ENCODE measurements around the gene BBS4. TPM values are rescaled to one million over a fixed set of nuclear protein-coding genes. Genes with fewer than 3 reads are reported as not detected.
"Not testable (repeated sequence)": the region's sequence is repeated elsewhere in the genome, so short reads cannot be mapped to it uniquely, and the experiment has no call there.

BBS4 gene, protein sequence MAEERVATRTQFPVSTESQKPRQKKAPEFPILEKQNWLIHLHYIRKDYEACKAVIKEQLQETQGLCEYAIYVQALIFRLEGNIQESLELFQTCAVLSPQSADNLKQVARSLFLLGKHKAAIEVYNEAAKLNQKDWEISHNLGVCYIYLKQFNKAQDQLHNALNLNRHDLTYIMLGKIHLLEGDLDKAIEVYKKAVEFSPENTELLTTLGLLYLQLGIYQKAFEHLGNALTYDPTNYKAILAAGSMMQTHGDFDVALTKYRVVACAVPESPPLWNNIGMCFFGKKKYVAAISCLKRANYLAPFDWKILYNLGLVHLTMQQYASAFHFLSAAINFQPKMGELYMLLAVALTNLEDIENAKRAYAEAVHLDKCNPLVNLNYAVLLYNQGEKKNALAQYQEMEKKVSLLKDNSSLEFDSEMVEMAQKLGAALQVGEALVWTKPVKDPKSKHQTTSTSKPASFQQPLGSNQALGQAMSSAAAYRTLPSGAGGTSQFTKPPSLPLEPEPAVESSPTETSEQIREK
- total RNA-seq (ENCODE audit: unreplicated experiment): 17.0 TPM
- long read RNA-seq, partial matches to known transcripts: 1 of 9 reads
- long read RNA-seq, other reads (novel, unspliced or antisense): 3 of 9 reads

DNA sequence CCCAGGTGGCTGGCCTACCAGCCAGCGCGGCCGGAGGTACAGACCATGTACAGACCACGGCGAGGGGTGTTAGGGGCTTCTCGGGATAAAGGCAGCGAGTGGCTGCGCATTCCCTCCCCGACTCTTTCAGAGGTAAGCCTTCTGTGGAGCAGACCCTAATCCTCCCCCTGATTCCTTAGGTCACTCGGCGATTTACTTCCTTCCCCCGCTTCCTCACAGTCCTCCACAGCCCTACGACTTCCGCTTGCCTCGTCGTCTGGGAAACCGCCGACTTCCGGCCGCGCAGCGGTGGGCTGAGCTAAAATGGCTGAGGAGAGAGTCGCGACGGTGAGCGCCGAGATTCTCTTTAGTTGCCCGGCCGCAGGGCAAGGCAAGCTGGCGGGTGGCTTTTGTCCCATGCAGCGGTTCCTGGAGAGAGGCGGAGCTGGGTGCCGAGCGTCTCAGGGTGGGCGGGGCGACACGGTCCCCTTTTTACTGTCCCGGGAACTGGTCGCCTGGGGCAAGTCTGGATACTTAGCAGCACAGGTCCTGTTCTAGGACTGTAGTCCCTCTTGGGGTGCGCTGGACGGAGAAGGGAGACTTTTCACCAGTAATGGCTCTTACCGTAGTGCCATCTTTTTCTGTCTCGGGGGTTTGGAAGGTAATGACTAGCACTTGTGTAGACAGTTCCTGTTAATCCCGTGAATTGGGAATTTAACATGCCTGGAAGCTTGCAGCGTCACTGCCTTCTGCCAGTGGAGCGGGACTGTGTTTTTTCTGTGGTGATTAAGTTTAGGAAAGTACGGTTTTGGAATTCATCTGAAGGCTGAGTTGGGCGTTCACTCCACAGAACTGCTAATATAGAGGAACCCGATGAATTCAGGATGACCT, at the start of gene BBS4, which contains the start of gene HIGD2B:
TSS of gene BBS4 (plus strand) at position 283 of the 870 bp plus-strand sequence. CDS start at position 304, 21 bp downstream.
TSS of gene HIGD2B (minus strand) at position 258 of the 870 bp plus-strand sequence. CDS start 9,808 bp downstream, outside the sequence.
- no peaks in the 10 kb centered on the region for H3K9me3 Mint-ChIP-seq (ENCODE audit: unreplicated experiment)
- peak; percentile 90 for DNase-seq (ENCODE audit: low spot score)
- peak within 1 kb of the TSS; percentile 100 for H3K27ac Mint-ChIP-seq (ENCODE audit: unreplicated experiment)
- H3K27me3 Mint-ChIP-seq (ENCODE audit: unreplicated experiment): peaks cover 3% of the 10 kb centered on the region
- H3K4me3 Mint-ChIP-seq (ENCODE audit: unreplicated experiment): peak within 1 kb of the TSS; percentile 99
- H3K4me1 Mint-ChIP-seq (ENCODE audit: unreplicated experiment): peaks cover 15% of the 10 kb centered on the region
- H3K36me3 Mint-ChIP-seq (ENCODE audit: low read depth, unreplicated experiment): no peaks in the 10 kb centered on the region
- TF ChIP-seq, protein P1, sequence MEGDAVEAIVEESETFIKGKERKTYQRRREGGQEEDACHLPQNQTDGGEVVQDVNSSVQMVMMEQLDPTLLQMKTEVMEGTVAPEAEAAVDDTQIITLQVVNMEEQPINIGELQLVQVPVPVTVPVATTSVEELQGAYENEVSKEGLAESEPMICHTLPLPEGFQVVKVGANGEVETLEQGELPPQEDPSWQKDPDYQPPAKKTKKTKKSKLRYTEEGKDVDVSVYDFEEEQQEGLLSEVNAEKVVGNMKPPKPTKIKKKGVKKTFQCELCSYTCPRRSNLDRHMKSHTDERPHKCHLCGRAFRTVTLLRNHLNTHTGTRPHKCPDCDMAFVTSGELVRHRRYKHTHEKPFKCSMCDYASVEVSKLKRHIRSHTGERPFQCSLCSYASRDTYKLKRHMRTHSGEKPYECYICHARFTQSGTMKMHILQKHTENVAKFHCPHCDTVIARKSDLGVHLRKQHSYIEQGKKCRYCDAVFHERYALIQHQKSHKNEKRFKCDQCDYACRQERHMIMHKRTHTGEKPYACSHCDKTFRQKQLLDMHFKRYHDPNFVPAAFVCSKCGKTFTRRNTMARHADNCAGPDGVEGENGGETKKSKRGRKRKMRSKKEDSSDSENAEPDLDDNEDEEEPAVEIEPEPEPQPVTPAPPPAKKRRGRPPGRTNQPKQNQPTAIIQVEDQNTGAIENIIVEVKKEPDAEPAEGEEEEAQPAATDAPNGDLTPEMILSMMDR (IDR thresholded peaks at IDR 0.05; ENCODE audit: unreplicated experiment): no peak

DNA sequence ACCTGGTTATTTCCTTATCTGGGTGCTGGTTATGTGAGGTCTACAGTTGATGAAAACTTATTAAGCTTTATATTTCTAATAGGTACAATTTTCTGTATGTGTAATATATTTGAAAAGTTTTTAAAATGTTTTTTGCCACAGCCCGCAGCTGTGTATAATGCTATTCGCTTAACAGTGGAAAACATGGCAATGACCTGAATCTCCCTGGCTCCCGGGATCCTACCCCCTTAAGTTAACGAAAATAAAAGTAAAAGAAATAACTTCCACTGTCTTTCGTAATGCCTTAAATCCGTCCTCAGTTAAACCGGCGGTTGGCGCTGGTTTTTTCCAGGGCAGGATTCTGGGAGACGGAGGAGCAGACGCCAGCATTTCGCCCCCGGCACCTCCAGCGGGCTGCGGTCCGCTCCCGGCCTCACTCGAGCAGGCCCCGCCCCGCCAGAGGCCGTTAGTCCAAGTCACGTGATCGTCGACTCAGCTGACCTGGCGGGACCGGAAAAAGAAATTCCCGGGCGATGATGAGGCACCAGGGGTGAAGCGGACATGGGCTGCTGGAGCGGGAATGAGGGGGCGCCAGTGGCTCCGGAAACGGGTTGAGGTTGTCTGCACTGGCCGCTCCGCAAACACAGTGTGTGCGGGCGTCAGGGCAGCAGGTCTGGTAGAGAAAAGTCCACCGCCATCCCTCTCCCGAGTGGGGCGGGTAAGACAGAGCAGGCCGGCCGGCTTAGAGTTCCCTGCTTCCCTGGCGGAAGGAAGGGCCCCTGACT, 49.3 kb upstream of the BBS4 start:
- not testable (repeated sequence) for H3K9me3 Mint-ChIP-seq (ENCODE audit: unreplicated experiment); H3K36me3 Mint-ChIP-seq (ENCODE audit: low read depth, unreplicated experiment); H3K4me3 Mint-ChIP-seq (ENCODE audit: unreplicated experiment); H3K4me1 Mint-ChIP-seq (ENCODE audit: unreplicated experiment); H3K27me3 Mint-ChIP-seq (ENCODE audit: unreplicated experiment); H3K27ac Mint-ChIP-seq (ENCODE audit: unreplicated experiment)
- peak; percentile 71 for DNase-seq (ENCODE audit: low spot score)

DNA sequence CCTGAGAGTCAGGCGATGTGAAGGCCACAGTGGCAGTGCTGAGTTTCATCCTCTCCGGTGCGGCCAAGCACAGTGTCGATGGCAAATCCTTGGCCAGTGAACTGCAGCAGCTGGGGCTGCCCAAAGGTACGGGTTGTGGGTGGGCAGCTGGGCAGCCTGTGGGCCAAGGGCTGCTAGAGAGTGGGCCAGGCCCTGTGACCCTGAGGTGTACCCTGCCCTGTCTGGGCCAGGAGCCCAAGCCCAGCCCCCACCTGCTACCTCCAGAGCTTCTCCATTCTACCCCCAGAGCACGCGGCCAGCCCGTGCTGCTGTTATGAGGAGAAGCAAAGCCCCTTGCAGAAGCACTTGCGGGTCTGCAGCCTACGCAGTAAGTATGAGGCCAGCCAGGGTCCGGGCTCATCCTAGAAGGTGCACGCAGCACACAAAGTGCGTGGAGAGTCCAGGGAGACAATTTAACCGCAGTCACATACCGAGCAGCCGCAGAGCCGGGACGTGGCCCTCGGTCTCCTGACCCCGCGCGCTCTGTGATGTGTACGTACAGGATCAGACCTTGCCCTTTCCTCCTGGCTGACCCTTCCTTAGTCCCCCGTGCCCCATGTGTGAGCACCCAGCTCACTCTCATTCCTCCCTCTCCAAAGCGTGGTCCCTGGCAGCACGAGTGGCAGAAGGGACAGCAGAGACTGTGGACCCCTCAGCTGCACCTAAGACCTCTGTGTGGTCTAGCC, 46.1 kb upstream of the BBS4 start:
- not testable (repeated sequence) for H3K27me3 Mint-ChIP-seq (ENCODE audit: unreplicated experiment); H3K4me1 Mint-ChIP-seq (ENCODE audit: unreplicated experiment); DNase-seq (ENCODE audit: low spot score); H3K9me3 Mint-ChIP-seq (ENCODE audit: unreplicated experiment); H3K36me3 Mint-ChIP-seq (ENCODE audit: low read depth, unreplicated experiment); H3K4me3 Mint-ChIP-seq (ENCODE audit: unreplicated experiment); H3K27ac Mint-ChIP-seq (ENCODE audit: unreplicated experiment)

DNA sequence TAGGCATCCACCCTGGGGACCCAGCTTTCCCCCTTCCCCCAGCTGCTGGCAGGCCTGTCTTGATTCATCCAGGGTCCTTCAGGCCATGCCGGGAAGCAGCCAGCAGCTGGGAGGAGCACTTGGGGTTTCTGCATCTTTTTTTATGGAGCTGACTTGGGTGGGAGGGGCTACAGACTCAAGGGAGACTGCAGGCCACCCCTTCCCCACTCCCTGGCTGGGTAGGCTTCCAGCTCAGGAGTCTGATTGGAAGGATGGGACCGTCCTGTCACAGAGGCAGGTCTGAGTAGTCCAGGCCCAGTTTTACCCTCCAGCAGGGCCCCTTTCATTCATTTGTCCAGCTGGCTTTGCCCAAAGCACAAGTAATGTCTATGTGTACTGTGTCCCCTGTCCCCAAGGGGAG, 43.7 kb upstream of the BBS4 start:
- not testable (repeated sequence) for H3K36me3 Mint-ChIP-seq (ENCODE audit: low read depth, unreplicated experiment); H3K9me3 Mint-ChIP-seq (ENCODE audit: unreplicated experiment); H3K4me3 Mint-ChIP-seq (ENCODE audit: unreplicated experiment); H3K4me1 Mint-ChIP-seq (ENCODE audit: unreplicated experiment); DNase-seq (ENCODE audit: low spot score); H3K27ac Mint-ChIP-seq (ENCODE audit: unreplicated experiment); H3K27me3 Mint-ChIP-seq (ENCODE audit: unreplicated experiment)

- H3K4me1 Mint-ChIP-seq (ENCODE audit: unreplicated experiment); H3K27me3 Mint-ChIP-seq (ENCODE audit: unreplicated experiment); H3K9me3 Mint-ChIP-seq (ENCODE audit: unreplicated experiment); H3K36me3 Mint-ChIP-seq (ENCODE audit: low read depth, unreplicated experiment); DNase-seq (ENCODE audit: low spot score); H3K4me3 Mint-ChIP-seq (ENCODE audit: unreplicated experiment); H3K27ac Mint-ChIP-seq (ENCODE audit: unreplicated experiment): not testable (repeated sequence)
Measured at GRCh38 chr15:72648631-72649253, 37.3 kb upstream of the BBS4 start.

GRCh38 chr15:72654397-72654796, 31.6 kb upstream of the BBS4 start, which contains the start of gene GOLGA6B:
TSS of gene GOLGA6B (plus strand) at chr15:72654697. CDS start at chr15:72654738, 41 bp downstream.
- H3K27ac Mint-ChIP-seq (ENCODE audit: unreplicated experiment): not testable (repeated sequence)

DNA sequence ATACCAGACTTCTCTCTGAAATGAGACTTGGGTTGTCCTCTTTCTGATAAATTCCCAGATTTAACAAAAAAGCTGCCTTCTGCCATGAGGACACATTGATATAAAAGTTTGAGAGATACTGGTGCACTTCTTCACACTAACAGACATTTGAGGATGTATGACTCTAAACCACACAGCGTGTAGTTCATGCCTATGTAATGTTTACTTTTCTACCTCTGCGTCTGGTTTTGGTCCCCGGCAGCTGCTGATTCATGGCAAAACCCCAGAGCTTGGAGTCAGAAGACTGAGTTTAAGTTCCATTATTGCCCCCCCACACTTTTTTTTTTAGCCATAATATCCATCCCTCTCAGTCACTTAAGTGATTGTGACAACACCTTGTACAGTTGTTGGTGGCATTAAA, 30.0 kb upstream of the BBS4 start:
- not testable (repeated sequence) for H3K27ac Mint-ChIP-seq (ENCODE audit: unreplicated experiment); H3K4me3 Mint-ChIP-seq (ENCODE audit: unreplicated experiment); DNase-seq (ENCODE audit: low spot score); H3K27me3 Mint-ChIP-seq (ENCODE audit: unreplicated experiment); H3K9me3 Mint-ChIP-seq (ENCODE audit: unreplicated experiment); H3K4me1 Mint-ChIP-seq (ENCODE audit: unreplicated experiment); H3K36me3 Mint-ChIP-seq (ENCODE audit: low read depth, unreplicated experiment)

More at GRCh38 chr15:72654397-72654796, 31.6 kb upstream of the BBS4 start, which contains the start of gene GOLGA6B:
- H3K9me3 Mint-ChIP-seq (ENCODE audit: unreplicated experiment); H3K36me3 Mint-ChIP-seq (ENCODE audit: low read depth, unreplicated experiment); H3K4me1 Mint-ChIP-seq (ENCODE audit: unreplicated experiment); H3K4me3 Mint-ChIP-seq (ENCODE audit: unreplicated experiment); DNase-seq (ENCODE audit: low spot score); H3K27me3 Mint-ChIP-seq (ENCODE audit: unreplicated experiment): not testable (repeated sequence)

DNA sequence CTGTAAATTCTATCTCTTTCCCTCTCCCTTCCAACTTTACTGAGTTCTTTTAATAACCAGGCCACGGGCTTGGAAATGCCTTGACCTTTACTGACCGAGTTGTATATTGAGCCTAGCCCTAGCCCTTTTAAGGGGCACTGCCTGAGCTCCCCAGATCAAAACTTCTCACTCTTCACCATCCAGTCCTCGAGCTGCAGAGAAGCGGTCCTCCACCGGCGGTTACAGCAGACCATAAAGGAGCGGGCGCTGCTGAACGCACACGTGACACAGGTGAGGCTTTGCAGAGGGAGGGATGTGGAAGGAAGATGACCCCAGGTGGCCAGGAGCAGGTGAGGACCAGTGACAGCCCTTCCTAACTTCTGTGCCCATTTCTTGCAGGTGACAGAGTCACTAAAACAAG, 24.9 kb upstream of the BBS4 start:
- H3K4me1 Mint-ChIP-seq (ENCODE audit: unreplicated experiment); H3K4me3 Mint-ChIP-seq (ENCODE audit: unreplicated experiment); H3K36me3 Mint-ChIP-seq (ENCODE audit: low read depth, unreplicated experiment); DNase-seq (ENCODE audit: low spot score); H3K27me3 Mint-ChIP-seq (ENCODE audit: unreplicated experiment); H3K27ac Mint-ChIP-seq (ENCODE audit: unreplicated experiment); H3K9me3 Mint-ChIP-seq (ENCODE audit: unreplicated experiment): not testable (repeated sequence)

DNA sequence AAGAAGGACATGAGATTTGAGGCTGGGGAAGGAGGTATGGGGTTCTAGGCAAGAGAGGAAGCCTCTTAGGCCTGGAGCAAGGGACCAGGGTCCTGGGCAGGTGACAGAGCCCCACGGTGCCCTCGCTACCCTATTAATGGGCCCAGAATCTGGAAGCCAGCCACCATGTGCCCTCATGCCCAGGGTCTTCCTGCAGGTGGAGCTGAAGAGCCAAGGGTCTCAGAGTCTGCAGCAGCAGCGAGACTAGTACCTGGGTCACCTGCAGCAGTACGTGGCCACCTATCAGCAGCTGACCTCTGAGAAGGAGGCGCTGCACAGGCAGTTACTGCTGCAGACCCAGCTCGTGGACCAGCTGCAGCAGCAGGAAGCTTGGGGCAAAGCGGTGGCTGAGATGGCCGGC, 22.1 kb upstream of the BBS4 start:
- not testable (repeated sequence) for H3K27me3 Mint-ChIP-seq (ENCODE audit: unreplicated experiment); H3K4me1 Mint-ChIP-seq (ENCODE audit: unreplicated experiment); H3K27ac Mint-ChIP-seq (ENCODE audit: unreplicated experiment); H3K36me3 Mint-ChIP-seq (ENCODE audit: low read depth, unreplicated experiment); H3K9me3 Mint-ChIP-seq (ENCODE audit: unreplicated experiment); H3K4me3 Mint-ChIP-seq (ENCODE audit: unreplicated experiment); DNase-seq (ENCODE audit: low spot score)
